A549 (cell line): Measurements from ENCODE around the gene CDAN1.

Experiments used
- MAFK ChIP-seq: fragments of 450-650 bp; IDR thresholded peaks from 2 replicates; pipeline ENCODE4 v1.6.1; 2014; ENCODE audit not compliant: partially characterized antibody
- SREBF2 ChIP-seq: fragments of 450-650 bp; IDR thresholded peaks from 2 replicates; pipeline ENCODE4 v1.6.1; 2014; ENCODE audit warnings: mild to moderate bottlenecking, moderate library complexity
- TF ChIP-seq, protein P1 (sequence below): fragments of >200 bp; sonication (Bioruptor Twin); formaldehyde crosslinking; IDR thresholded peaks from 3 replicates; pipeline ENCODE4 v1.5.1; 2016

DNA sequence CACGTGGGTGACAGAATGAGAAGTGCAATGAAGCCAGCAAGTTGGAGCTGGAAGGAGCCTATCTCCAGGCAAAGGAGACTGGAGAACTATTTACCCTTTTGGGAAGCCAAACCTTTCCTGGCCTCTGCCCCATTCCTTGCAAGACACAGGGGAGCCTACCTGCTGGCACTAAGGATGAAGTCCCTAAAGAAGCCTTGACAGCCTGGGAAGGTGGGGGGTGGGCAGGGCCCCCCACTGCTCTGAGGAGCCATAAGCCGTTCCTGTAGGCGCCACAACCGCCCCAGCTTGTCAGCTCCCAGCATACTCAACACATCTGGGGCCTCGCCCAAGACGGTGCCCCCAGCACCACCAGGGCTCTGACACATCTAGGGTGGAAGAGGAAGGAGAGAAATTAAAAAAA is 5.5 kb downstream of the CDAN1 start:
- TF ChIP-seq SREBF2 (no peak), MAFK (no peak)
- TF ChIP-seq, protein P1, sequence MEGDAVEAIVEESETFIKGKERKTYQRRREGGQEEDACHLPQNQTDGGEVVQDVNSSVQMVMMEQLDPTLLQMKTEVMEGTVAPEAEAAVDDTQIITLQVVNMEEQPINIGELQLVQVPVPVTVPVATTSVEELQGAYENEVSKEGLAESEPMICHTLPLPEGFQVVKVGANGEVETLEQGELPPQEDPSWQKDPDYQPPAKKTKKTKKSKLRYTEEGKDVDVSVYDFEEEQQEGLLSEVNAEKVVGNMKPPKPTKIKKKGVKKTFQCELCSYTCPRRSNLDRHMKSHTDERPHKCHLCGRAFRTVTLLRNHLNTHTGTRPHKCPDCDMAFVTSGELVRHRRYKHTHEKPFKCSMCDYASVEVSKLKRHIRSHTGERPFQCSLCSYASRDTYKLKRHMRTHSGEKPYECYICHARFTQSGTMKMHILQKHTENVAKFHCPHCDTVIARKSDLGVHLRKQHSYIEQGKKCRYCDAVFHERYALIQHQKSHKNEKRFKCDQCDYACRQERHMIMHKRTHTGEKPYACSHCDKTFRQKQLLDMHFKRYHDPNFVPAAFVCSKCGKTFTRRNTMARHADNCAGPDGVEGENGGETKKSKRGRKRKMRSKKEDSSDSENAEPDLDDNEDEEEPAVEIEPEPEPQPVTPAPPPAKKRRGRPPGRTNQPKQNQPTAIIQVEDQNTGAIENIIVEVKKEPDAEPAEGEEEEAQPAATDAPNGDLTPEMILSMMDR = no peak
